Stimulated activated CD8-positive, alpha-beta memory T cell treated with anti-CD3 and anti-CD28 coated beads, Interleukin-15, amount 100 ng/mL, for 24 hours (primary cell): ENCODE results near the gene HBG1.
"Not testable (repeated sequence)": the region's sequence is repeated elsewhere in the genome, so short reads cannot be mapped to it uniquely, and the experiment has no call there.

Source experiments
- DNase-seq: peaks from one replicate; pipeline ENCODE4 v3.0.0-alpha.2; 2020; ENCODE audit warnings: low read depth

The HBG1 gene

GRCh38 chr11:5277807-5278382, 28.2 kb upstream of the HBG1 start:
- no peak for DNase-seq

GRCh38 chr11:5276697-5277096, 27.0 kb upstream of the HBG1 start:
- DNase-seq = no peak

- no peak for DNase-seq
These were observed 25.9 kb upstream of the HBG1 start for GRCh38 chr11:5275369-5276110.

GRCh38 chr11:5274395-5274794, 24.7 kb upstream of the HBG1 start:
- no peak for DNase-seq

- DNase-seq = no peak
These were observed 22.8 kb upstream of the HBG1 start for GRCh38 chr11:5272395-5273017.

- no peak for DNase-seq
These were observed 20.1 kb upstream of the HBG1 start, which contains the start of gene HBE1 for GRCh38 chr11:5269715-5270147. HBE1 (minus strand) TSS chr11:5269945; CDS start chr11:5269890, 55 bp downstream.

GRCh38 chr11:5267033-5267563, 17.4 kb upstream of the HBG1 start:
- DNase-seq = no peak

- no peak for DNase-seq
These were observed 17.0 kb upstream of the HBG1 start for GRCh38 chr11:5266609-5267008.

GRCh38 chr11:5265832-5266231, 16.2 kb upstream of the HBG1 start:
- DNase-seq = no peak

- DNase-seq = no peak
These were observed 9.0 kb upstream of the HBG1 start for GRCh38 chr11:5258543-5259262.

- no peak for DNase-seq
These were observed 7.6 kb upstream of the HBG1 start for GRCh38 chr11:5257296-5257695.

GRCh38 chr11:5254646-5255413, 5.2 kb upstream of the HBG1 start, which contains the start of gene HBG2:
HBG2 (minus strand) TSS chr11:5254781; CDS start chr11:5254728, 53 bp downstream.
- DNase-seq = not testable (repeated sequence)

GRCh38 chr11:5254023-5254422, 4.4 kb upstream of the HBG1 start:
- not testable (repeated sequence) for DNase-seq

- not testable (repeated sequence) for DNase-seq
These were observed 3.8 kb upstream of the HBG1 start for GRCh38 chr11:5253440-5253839.

GRCh38 chr11:5252919-5253265, 3.2 kb upstream of the HBG1 start:
- DNase-seq = no peak

GRCh38 chr11:5252192-5252918, 2.7 kb upstream of the HBG1 start:
- no peak for DNase-seq

GRCh38 chr11:5251746-5252145, 2.1 kb upstream of the HBG1 start:
- no peak for DNase-seq

GRCh38 chr11:5250543-5251204, 1.0 kb upstream of the HBG1 start:
- no peak for DNase-seq

- DNase-seq = not testable (repeated sequence)
These were observed 1.2 kb downstream of the HBG1 start for GRCh38 chr11:5248498-5248897.

- no peak for DNase-seq
These were observed 2.0 kb downstream of the HBG1 start for GRCh38 chr11:5247472-5248192.
